ENCODE results near the gene GHRL.
A peak's percentile ranks its signal among the peaks of the same experiment; 100 is the strongest.

Gene GHRL

GRCh38 chr3:10322352-10322710, 29.6 kb upstream of the GHRL start:
- H3K27me3 ChIP-seq: peaks cover 25% of the 10 kb centered on the region
- no peaks in the 10 kb centered on the region for H3K9me3 ChIP-seq
- TF ChIP-seq CTCF (IDR thresholded peaks at IDR 0.05): no peak
- peak overlapping the region; percentile 25 for H3K27ac ChIP-seq
- H3K36me3 ChIP-seq: peaks cover 16% of the 10 kb centered on the region
- H3K4me1 ChIP-seq (ENCODE audit: control insufficient read depth in 1 of 2, insufficient read depth in 1 of 2, low read depth in 1 of 2, low read length in 1 of 2): peaks cover 14 to 17% of the 10 kb centered on the region in 2 experiments
- no peak overlapping the region for H3K4me3 ChIP-seq (ENCODE audit: low read depth in 1 of 2, low read length in 1 of 2)

DNA sequence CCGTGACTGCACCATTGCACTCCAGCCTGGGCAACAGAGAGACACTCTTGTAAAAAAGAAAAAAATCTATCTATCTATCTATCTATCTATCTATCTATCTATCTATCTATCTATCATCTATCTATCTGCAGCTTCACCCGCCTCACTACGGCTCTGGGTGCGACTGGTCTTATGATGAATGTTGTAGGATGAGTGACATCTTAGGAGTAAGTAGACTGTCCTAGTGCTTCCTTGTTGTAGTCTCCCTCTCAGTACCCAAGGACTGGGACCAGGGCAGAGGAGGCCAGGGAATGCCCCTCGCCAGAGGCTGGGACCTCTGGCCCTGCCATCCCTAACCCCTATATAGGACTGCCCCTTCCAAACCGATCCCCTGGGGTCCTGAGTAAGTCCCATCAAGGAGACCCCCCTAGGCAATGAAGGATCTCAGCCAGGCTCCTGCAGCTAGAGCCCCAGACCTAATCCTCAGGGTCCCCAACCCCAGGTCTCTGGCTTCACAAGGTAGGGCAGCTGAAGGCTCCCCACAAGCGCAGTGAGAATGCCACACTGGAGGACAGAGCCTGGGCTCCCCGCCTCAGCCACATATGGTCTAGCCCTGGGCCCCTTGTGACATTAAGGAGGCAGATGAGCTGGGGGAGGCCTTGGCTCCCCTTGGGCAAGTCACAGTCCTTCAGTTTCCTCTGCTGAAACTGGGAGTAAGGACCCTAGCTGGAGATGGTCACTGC, 29.0 kb upstream of the GHRL start:
- peaks cover 14 to 17% of the 10 kb centered on the region in 2 experiments for H3K4me1 ChIP-seq (ENCODE audit: control insufficient read depth in 1 of 2, insufficient read depth in 1 of 2, low read depth in 1 of 2, low read length in 1 of 2)
- H3K27me3 ChIP-seq: peaks cover 20% of the 10 kb centered on the region
- peaks cover 20% of the 10 kb centered on the region for H3K36me3 ChIP-seq
- TF ChIP-seq CTCF (IDR thresholded peaks at IDR 0.05): no peak
- H3K9me3 ChIP-seq: no peaks in the 10 kb centered on the region
- H3K4me3 ChIP-seq (ENCODE audit: low read depth in 1 of 2, low read length in 1 of 2): peak overlapping the region in 1 of 2 experiments; percentile 88
- H3K27ac ChIP-seq: peak overlapping the region; percentile 25

GRCh38 chr3:10320320-10320677, 27.6 kb upstream of the GHRL start:
- peak overlapping the region; percentile 88 to 95 for H3K4me3 ChIP-seq (ENCODE audit: low read depth in 1 of 2, low read length in 1 of 2)
- peaks cover 33% of the 10 kb centered on the region for H3K36me3 ChIP-seq
- H3K27ac ChIP-seq: peak overlapping the region; percentile 86
- no peak for TF ChIP-seq CTCF (IDR thresholded peaks at IDR 0.05)
- H3K4me1 ChIP-seq (ENCODE audit: control insufficient read depth in 1 of 2, insufficient read depth in 1 of 2, low read depth in 1 of 2, low read length in 1 of 2): peaks cover 14 to 17% of the 10 kb centered on the region in 2 experiments
- no peaks in the 10 kb centered on the region for H3K9me3 ChIP-seq
- H3K27me3 ChIP-seq: peaks cover 6% of the 10 kb centered on the region

- no peak for TF ChIP-seq CTCF (IDR thresholded peaks at IDR 0.05)
- Histone ChIP-seq H3K9me3 (no peaks in the 10 kb centered on the region), H3K4me3 (ENCODE audit: low read depth in 1 of 2, low read length in 1 of 2) (peak overlapping the region; percentile 88 to 95), H3K27me3 (peaks cover 1% of the 10 kb centered on the region), H3K4me1 (ENCODE audit: control insufficient read depth in 1 of 2, insufficient read depth in 1 of 2, low read depth in 1 of 2, low read length in 1 of 2) (peaks cover 14 to 17% of the 10 kb centered on the region in 2 experiments), H3K27ac (peak overlapping the region; percentile 86), H3K36me3 (peaks cover 38% of the 10 kb centered on the region)
These were observed 27.1 kb upstream of the GHRL start for GRCh38 chr3:10319804-10320203.

DNA sequence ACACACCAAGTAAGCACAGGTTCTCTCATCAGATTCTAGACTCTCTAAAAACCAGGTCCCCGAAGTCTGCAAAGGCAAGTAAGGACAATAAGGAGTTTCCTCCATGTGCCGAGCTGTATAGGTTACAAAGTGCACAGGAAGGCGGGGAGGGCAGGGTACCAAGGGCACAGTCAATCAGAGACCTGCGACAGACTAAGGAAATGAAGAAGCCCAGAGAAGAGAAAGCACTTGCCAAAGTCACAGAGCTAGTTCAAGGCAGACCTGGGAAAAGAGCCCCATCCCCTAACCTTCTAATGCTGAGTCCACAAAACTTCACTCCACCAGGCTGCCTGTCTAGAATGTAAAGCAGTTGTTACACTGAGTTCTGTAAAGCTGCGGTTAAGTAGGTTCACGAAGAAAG, 26.5 kb upstream of the GHRL start:
- Histone ChIP-seq H3K9me3 (no peaks in the 10 kb centered on the region), H3K4me1 (ENCODE audit: control insufficient read depth in 1 of 2, insufficient read depth in 1 of 2, low read depth in 1 of 2, low read length in 1 of 2) (peaks cover 14 to 17% of the 10 kb centered on the region in 2 experiments), H3K4me3 (ENCODE audit: low read depth in 1 of 2, low read length in 1 of 2) (no peak overlapping the region), H3K27ac (no peak overlapping the region), H3K27me3 (no peaks in the 10 kb centered on the region), H3K36me3 (peaks cover 43% of the 10 kb centered on the region)
- TF ChIP-seq CTCF (IDR thresholded peaks at IDR 0.05): no peak

Data from neutrophil (primary cell).